MCF 10A (cell line): Measurements from ENCODE around the gene SDK1. TPM values are rescaled to one million over a fixed set of nuclear protein-coding genes. Genes with fewer than 3 reads are reported as not detected.
"Not testable (repeated sequence)": the region's sequence is repeated elsewhere in the genome, so short reads cannot be mapped to it uniquely, and the experiment has no call there.

Experiments used
- BruUV-seq: library from RNA; stranded (reverse); fragments of 400-500 nt; replicated peaks from 2 replicates; lab custom pipeline; 2021; lab: Mats Ljungman, UMichigan
- CTCF ChIA-PET: fragments of 300-600 bp; sonication (Branson Sonifier 250); formaldehyde crosslinking; extraction: SDS; loops from one replicate; lab custom pipeline; 2021; ENCODE audit warnings: antibody characterized with exemption, inconsistent platforms; lab: Yijun Ruan, JAX
- POLR2A ChIA-PET: fragments of 300-600, 350-650 bp; sonication (Branson Sonifier 250); formaldehyde crosslinking; extraction: SDS; loops from one replicate; lab custom pipeline; 2020; ENCODE audit warnings: antibody characterized with exemption, inconsistent platforms; lab: Yijun Ruan, JAX
- DNase-seq: peaks from one replicate; pipeline ENCODE4 v3.0.0-alpha.2; 2018; ENCODE audit not compliant: unreplicated experiment
- H3K27ac Mint-ChIP-seq: one replicate; pipeline ENCODE4 v1.8.0; 2022; ENCODE audit warnings: mild to moderate bottlenecking, low read depth, mixed read lengths; ENCODE audit not compliant: unreplicated experiment
- H3K27me3 Mint-ChIP-seq: one replicate; pipeline ENCODE4 v1.8.0; 2022; ENCODE audit warnings: mixed read lengths; ENCODE audit not compliant: insufficient read depth, unreplicated experiment
- H3K36me3 Mint-ChIP-seq: one replicate; pipeline ENCODE4 v1.8.0; 2022; ENCODE audit warnings: mild to moderate bottlenecking, moderate library complexity, mixed read lengths; ENCODE audit not compliant: insufficient read depth, unreplicated experiment
- H3K4me1 Mint-ChIP-seq: one replicate; pipeline ENCODE4 v1.8.0; 2022; ENCODE audit warnings: mixed read lengths; ENCODE audit not compliant: insufficient read depth, unreplicated experiment
- H3K4me3 Mint-ChIP-seq: one replicate; pipeline ENCODE4 v1.8.0; 2022; ENCODE audit warnings: mild to moderate bottlenecking, moderate library complexity, mixed read lengths; ENCODE audit not compliant: unreplicated experiment
- H3K9me3 Mint-ChIP-seq: one replicate; pipeline ENCODE4 v1.8.0; 2022; ENCODE audit warnings: mixed read lengths; ENCODE audit not compliant: unreplicated experiment
- intact Hi-C: fragments of 100-400 bp; cut with micrococcal nuclease; formaldehyde crosslinking; loops from 2 replicates; pipeline ENCODE4 v1.14.1; 2022
- total RNA-seq: library from RNA; stranded (reverse); gene quantifications from 2 replicates; pipeline ENCODE4 v1.2.3, GENCODE V29; 2022
- TF ChIP-seq, protein P1 (sequence below): fragments of 200-600 bp; IDR thresholded peaks from one replicate; pipeline ENCODE4 v1.8.0; 2022; ENCODE audit warnings: antibody characterized with exemption, mild to moderate bottlenecking; ENCODE audit not compliant: unreplicated experiment

The SDK1 gene
- total RNA-seq, 1 experiment from 2014 or later, result 3.3 TPM

DNA sequence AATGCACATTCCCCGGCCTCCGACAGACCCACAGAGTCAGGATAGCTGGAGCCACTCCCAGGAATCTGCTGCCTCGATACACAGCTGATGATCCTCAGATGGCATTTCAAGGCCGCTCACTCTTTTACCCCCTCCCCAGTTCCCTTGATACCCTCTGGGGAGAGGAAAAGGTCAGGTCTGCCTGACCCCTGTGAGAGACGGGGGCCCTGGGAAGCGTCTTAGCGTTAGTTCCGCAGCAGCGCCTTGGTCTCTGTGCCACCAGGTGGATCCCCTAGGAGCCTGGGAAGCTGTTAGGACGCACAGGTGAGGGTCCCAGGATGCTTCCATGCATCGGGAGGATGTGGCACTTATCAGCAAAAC lies 960.5 kb downstream of the SDK1 start:
- POLR2A ChIA-PET, result no interaction called here
- H3K9me3 Mint-ChIP-seq, result no peaks in the 10 kb centered on the region
- no peaks in the 10 kb centered on the region for H3K4me1 Mint-ChIP-seq
- no peaks in the 10 kb centered on the region for H3K36me3 Mint-ChIP-seq
- H3K27me3 Mint-ChIP-seq, result no peaks in the 10 kb centered on the region
- CTCF ChIA-PET, result interaction anchor here (0.6 kb wide), 2 partner anchors 43 to 166 kb away, joined by 3 to 4 read pairs; no protein-coding TSS in a partner anchor
- intact Hi-C loops, result no loop called here
- TF ChIP-seq, protein P1, sequence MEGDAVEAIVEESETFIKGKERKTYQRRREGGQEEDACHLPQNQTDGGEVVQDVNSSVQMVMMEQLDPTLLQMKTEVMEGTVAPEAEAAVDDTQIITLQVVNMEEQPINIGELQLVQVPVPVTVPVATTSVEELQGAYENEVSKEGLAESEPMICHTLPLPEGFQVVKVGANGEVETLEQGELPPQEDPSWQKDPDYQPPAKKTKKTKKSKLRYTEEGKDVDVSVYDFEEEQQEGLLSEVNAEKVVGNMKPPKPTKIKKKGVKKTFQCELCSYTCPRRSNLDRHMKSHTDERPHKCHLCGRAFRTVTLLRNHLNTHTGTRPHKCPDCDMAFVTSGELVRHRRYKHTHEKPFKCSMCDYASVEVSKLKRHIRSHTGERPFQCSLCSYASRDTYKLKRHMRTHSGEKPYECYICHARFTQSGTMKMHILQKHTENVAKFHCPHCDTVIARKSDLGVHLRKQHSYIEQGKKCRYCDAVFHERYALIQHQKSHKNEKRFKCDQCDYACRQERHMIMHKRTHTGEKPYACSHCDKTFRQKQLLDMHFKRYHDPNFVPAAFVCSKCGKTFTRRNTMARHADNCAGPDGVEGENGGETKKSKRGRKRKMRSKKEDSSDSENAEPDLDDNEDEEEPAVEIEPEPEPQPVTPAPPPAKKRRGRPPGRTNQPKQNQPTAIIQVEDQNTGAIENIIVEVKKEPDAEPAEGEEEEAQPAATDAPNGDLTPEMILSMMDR, result no peak
- DNase-seq, result no peak
- no TSS peak for BruUV-seq
- H3K27ac Mint-ChIP-seq, result no peak overlapping the region
- H3K4me3 Mint-ChIP-seq, result no peak overlapping the region

DNA sequence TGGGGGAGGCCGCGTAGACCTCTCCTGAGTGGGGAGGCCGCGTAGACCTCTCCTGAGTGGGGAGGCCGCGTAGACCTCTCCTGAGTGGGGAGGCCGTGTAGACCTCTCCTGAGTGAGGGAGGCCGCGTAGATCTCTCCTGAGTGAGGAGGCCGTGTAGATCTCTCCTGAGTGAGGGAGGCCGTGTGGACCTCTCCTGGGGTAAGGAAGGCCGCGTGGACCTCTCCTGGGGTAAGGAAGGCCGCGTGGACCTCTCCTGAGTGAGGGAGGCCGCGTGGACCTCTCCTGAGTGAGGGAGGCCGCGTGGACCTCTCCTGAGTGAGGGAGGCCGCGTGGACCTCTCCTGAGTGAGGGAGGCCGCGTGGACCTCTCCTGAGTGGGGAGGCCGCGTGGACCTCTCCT lies 963.2 kb downstream of the SDK1 start:
- H3K4me3 Mint-ChIP-seq, H3K36me3 Mint-ChIP-seq, BruUV-seq, H3K4me1 Mint-ChIP-seq, DNase-seq, POLR2A ChIA-PET, H3K27me3 Mint-ChIP-seq, H3K27ac Mint-ChIP-seq, H3K9me3 Mint-ChIP-seq, intact Hi-C loops, CTCF ChIA-PET: not testable (repeated sequence)

DNA sequence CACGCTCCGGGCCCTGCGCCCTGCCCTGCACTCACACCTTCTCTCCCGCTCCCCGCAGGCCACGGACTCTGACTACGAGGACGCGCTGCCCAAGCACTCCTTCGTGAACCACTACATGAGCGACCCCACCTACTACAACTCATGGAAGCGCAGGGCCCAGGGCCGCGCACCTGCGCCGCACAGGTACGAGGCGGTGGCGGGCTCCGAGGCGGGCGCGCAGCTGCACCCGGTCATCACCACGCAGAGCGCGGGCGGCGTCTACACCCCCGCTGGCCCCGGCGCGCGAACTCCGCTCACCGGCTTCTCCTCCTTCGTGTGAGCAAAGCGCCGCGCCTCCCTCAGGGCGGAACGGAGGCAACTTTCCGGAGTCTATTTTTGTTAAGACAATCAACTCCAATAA lies 964.0 kb downstream of the SDK1 start:
- no TSS peak for BruUV-seq
- intact Hi-C loops, result no loop called here
- H3K4me1 Mint-ChIP-seq, result peaks cover 5% of the 10 kb centered on the region
- TF ChIP-seq, protein P1, result no peak
- H3K4me3 Mint-ChIP-seq, result no peak overlapping the region
- no peak for DNase-seq
- ChIA-PET POLR2A (no interaction called here), CTCF (no interaction called here)
- no peaks in the 10 kb centered on the region for H3K36me3 Mint-ChIP-seq
- H3K27me3 Mint-ChIP-seq, result no peaks in the 10 kb centered on the region
- no peak overlapping the region for H3K27ac Mint-ChIP-seq
- H3K9me3 Mint-ChIP-seq, result no peaks in the 10 kb centered on the region

GRCh38 chr7:4265676-4266075 lies 964.6 kb downstream of the SDK1 start:
- H3K4me3 Mint-ChIP-seq, result no peak overlapping the region
- no TSS peak for BruUV-seq
- no peak for DNase-seq
- POLR2A ChIA-PET, result no interaction called here
- TF ChIP-seq, protein P1, result no peak
- no peaks in the 10 kb centered on the region for H3K27me3 Mint-ChIP-seq
- intact Hi-C loops, result no loop called here
- H3K27ac Mint-ChIP-seq, result no peak overlapping the region
- H3K4me1 Mint-ChIP-seq, result peaks cover 5% of the 10 kb centered on the region
- no peaks in the 10 kb centered on the region for H3K36me3 Mint-ChIP-seq
- CTCF ChIA-PET, result no interaction called here
- H3K9me3 Mint-ChIP-seq, result no peaks in the 10 kb centered on the region
